ENCODE results near the gene ATXN7L1. TPM values are rescaled to one million over a fixed set of nuclear protein-coding genes. Genes with fewer than 3 reads are reported as not detected.

The ATXN7L1 gene
- total RNA-seq, 1 experiment from 2014 or later: 24.3 TPM

GRCh38 chr7:105647591-105647990, 228.8 kb downstream of the ATXN7L1 start:
- Mint-ChIP-seq H3K4me3 (no peak overlapping the region), H3K27ac (peak overlapping the region in 1 of 3 experiments; percentile 1; a peak in 1 of 7 replicates), H3K4me1 (peaks cover 53 to 68% of the 10 kb centered on the region in 2 experiments), H3K27me3 (ENCODE audit: low read depth) (no peaks in the 10 kb centered on the region), H3K36me3 (ENCODE audit: insufficient read depth in 1 of 3, low read depth in 3 of 3) (peaks cover 5 to 12% (median 10%) of the 10 kb centered on the region in 3 experiments; a peak in 6 of 7 replicates), H3K9me3 (no peaks in the 10 kb centered on the region; a peak in 1 of 5 replicates)
- H3K4me1 ChIP-seq (ENCODE audit: insufficient read depth, low read length): peaks cover 25% of the 10 kb centered on the region
- H3K9ac ChIP-seq (ENCODE audit: extremely low read depth, insufficient read length, low read length): no peak overlapping the region
- TF ChIP-seq, protein P1, sequence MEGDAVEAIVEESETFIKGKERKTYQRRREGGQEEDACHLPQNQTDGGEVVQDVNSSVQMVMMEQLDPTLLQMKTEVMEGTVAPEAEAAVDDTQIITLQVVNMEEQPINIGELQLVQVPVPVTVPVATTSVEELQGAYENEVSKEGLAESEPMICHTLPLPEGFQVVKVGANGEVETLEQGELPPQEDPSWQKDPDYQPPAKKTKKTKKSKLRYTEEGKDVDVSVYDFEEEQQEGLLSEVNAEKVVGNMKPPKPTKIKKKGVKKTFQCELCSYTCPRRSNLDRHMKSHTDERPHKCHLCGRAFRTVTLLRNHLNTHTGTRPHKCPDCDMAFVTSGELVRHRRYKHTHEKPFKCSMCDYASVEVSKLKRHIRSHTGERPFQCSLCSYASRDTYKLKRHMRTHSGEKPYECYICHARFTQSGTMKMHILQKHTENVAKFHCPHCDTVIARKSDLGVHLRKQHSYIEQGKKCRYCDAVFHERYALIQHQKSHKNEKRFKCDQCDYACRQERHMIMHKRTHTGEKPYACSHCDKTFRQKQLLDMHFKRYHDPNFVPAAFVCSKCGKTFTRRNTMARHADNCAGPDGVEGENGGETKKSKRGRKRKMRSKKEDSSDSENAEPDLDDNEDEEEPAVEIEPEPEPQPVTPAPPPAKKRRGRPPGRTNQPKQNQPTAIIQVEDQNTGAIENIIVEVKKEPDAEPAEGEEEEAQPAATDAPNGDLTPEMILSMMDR (conservative IDR thresholded peaks at IDR 0.05): no peak
- H3K23ac ChIP-seq (ENCODE audit: insufficient read length, low read depth, low read length): no peak overlapping the region
- no peak overlapping the region for H3K4me2 ChIP-seq (ENCODE audit: insufficient read depth, insufficient read length, low read length)
- H3K9me3 ChIP-seq (ENCODE audit: control insufficient read depth, low read depth, low read length): no peaks in the 10 kb centered on the region
- H4K91ac ChIP-seq (ENCODE audit: insufficient read length, low read depth, low read length): no peak overlapping the region
- H3K79me2 ChIP-seq (ENCODE audit: insufficient read depth, low read length): no peaks in the 10 kb centered on the region; the same call in 1 of the 2 replicates
- H2BK5ac ChIP-seq (ENCODE audit: insufficient read length, low read length): no peak overlapping the region
- H3K14ac ChIP-seq (ENCODE audit: insufficient read depth, low read length): no peak overlapping the region
- no peak overlapping the region for H3K56ac ChIP-seq (ENCODE audit: insufficient read length, low read depth, low read length)
- no peak for DNase-seq
- no peak overlapping the region for H2BK12ac ChIP-seq (ENCODE audit: insufficient read length, low read depth, low read length)
- no peak overlapping the region for H2BK15ac ChIP-seq (ENCODE audit: low read depth, low read length)
- H3K4ac ChIP-seq (ENCODE audit: low read depth, low read length): no peak overlapping the region
- no CpG with 5 or more reads among the region's 7 CpGs for WGBS (ENCODE audit: extremely low coverage, insufficient read length, low lambda C conversion rate)
- no peak overlapping the region for H2AK5ac ChIP-seq (ENCODE audit: insufficient read length, low read length)
- no peak overlapping the region for H3T11ph ChIP-seq (ENCODE audit: low read length)
- no peak overlapping the region for H3K18ac ChIP-seq (ENCODE audit: insufficient read length, low read depth, low read length)
- H3K27me3 ChIP-seq (ENCODE audit: insufficient read depth, low read length): no peaks in the 10 kb centered on the region
- H2AFZ ChIP-seq (ENCODE audit: low read length): no peak overlapping the region
- no peak overlapping the region for H4K5ac ChIP-seq (ENCODE audit: insufficient read length, low read depth, low read length)
- no peak overlapping the region for H4K8ac ChIP-seq (replicated peaks; ENCODE audit: insufficient read length, low read depth, low read length)
- H2BK20ac ChIP-seq (ENCODE audit: low read depth, low read length, poor library complexity, severe bottlenecking): no peak overlapping the region
- no peak overlapping the region for H3K27ac ChIP-seq (ENCODE audit: insufficient read length, low read depth, low read length)
- no peaks in the 10 kb centered on the region for H4K20me1 ChIP-seq (ENCODE audit: control insufficient read depth, insufficient read depth, insufficient read length)
- no peaks in the 10 kb centered on the region for H3K23me2 ChIP-seq (ENCODE audit: insufficient read length, low read depth, low read length, poor library complexity, severe bottlenecking)
- H3K79me1 ChIP-seq (ENCODE audit: insufficient read depth, low read depth, low read length, poor library complexity, severe bottlenecking): no peaks in the 10 kb centered on the region
- no peak overlapping the region for H2BK120ac ChIP-seq (ENCODE audit: low read depth, low read length, poor library complexity, severe bottlenecking)
